Measurements from ENCODE around the gene GARNL3. TPM values are rescaled to one million over a fixed set of nuclear protein-coding genes. Genes with fewer than 3 reads are reported as not detected.
A peak's percentile ranks its signal among the peaks of the same experiment; 100 is the strongest.

The GARNL3 gene
- total and polyA plus RNA-seq, 7 donors = 1.2 to 4.8 (median 2.2) TPM

DNA sequence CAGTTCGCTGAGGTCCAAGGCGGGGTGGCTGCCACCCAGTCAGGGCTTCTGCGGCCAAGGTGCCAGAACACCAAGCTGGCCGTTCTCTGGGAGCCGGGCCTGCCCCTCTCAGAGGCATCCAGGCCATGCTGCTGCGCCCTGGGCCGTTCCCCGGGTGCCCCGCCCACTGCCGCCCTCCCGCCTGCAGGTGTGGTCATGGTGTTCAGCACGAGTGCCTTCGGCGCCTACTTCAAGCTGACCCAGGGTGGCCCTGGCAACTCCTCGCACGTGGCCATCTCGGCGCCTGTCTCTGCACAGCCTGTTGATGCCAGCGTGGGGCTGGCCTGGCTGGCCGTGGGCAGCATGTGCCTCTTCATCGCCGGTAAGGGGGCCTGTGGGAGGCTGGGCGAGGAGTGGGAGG, 140.1 kb downstream of the GARNL3 start:
- intact Hi-C loops (cut with DNase I) = no loop called here
- Histone ChIP-seq H3K27me3 (ENCODE audit: insufficient read depth in 3 of 3, low read length in 2 of 3) (no peaks in the 10 kb centered on the region), H3K36me3 (ENCODE audit: insufficient read depth in 1 of 2, low read depth in 1 of 2) (peaks cover 0 to 76% of the 10 kb centered on the region in 2 donors), H3K9me3 (no peaks in the 10 kb centered on the region), H3K27ac (no peak overlapping the region), H3K4me3 (no peak overlapping the region), H3K4me1 (no peaks in the 10 kb centered on the region)
- ATAC-seq (peak in 1 of 4 donors; percentile 25), DNase-seq (no peak)
- no peak for TF ChIP-seq CTCF (IDR thresholded peaks at IDR 0.05)
- WGBS, 3 donors = 84 to 92% (median 91%) methylated on average over 23 of the region's 23 CpGs

DNA sequence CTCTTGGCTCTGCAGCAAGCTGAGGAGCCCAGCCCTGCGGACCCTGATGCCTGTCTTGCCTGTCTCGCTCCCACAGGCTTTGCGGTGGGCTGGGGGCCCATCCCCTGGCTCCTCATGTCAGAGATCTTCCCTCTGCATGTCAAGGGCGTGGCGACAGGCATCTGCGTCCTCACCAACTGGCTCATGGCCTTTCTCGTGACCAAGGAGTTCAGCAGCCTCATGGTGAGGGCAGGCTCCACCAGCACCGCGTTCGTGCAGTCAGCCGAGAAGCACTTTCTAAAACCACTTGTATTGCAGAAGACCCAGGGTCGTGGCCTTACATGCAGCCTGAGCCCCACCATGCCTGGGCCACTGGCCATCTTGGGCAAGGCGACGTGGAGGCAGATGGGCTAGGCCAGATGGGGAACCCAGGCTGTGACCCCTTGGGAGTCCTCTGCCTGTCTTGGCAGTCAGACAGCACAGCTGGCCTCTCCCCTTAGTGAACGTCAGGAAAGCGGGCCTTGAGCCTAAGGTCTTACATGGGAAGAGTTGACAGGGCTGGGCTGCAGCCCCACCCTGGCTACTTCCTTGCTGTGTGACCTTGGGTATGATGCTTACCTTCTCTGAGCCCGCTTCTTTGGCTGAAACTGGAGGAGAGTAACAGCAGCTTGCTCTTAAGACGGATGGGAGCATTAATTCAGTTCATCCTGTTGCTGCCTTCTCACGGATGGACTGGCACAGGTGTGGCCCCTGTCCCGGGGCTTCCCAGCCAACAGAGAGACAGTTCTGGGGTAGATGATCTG, 141.0 kb downstream of the GARNL3 start:
- Histone ChIP-seq H3K4me1 (no peaks in the 10 kb centered on the region), H3K4me3 (no peak overlapping the region), H3K9me3 (no peaks in the 10 kb centered on the region), H3K36me3 (ENCODE audit: insufficient read depth in 1 of 2, low read depth in 1 of 2) (peaks cover 0 to 68% of the 10 kb centered on the region in 2 donors), H3K27me3 (ENCODE audit: insufficient read depth in 3 of 3, low read length in 2 of 3) (no peaks in the 10 kb centered on the region), H3K27ac (no peak overlapping the region)
- DNase-seq = peak in 1 of 2 donors; percentile 81
- peak in 2 of 4 donors; percentile 34 to 45 for ATAC-seq
- 66 to 73% (median 69%) methylated on average over 20 of the region's 20 CpGs for WGBS, 3 donors
- no peak for TF ChIP-seq CTCF (IDR thresholded peaks at IDR 0.05)
- intact Hi-C loops (cut with DNase I) = no loop called here

- H3K4me3 ChIP-seq = no peak overlapping the region
- 78 to 82% (median 82%) methylated on average over 12 to 13 of the region's 13 CpGs for WGBS, 3 donors
- intact Hi-C loops (cut with DNase I) = no loop called here
- no peaks in the 10 kb centered on the region for H3K4me1 ChIP-seq
- peaks cover 0 to 54% of the 10 kb centered on the region in 2 donors for H3K36me3 ChIP-seq (ENCODE audit: insufficient read depth in 1 of 2, low read depth in 1 of 2)
- H3K27ac ChIP-seq = no peak overlapping the region
- no peak for ATAC-seq
- no peak for DNase-seq
- H3K9me3 ChIP-seq = no peaks in the 10 kb centered on the region
- TF ChIP-seq CTCF (IDR thresholded peaks at IDR 0.05) = no peak
- no peaks in the 10 kb centered on the region for H3K27me3 ChIP-seq (ENCODE audit: insufficient read depth in 3 of 3, low read length in 2 of 3)
Observed at GRCh38 chr9:127406799-127407491, 142.4 kb downstream of the GARNL3 start.

DNA sequence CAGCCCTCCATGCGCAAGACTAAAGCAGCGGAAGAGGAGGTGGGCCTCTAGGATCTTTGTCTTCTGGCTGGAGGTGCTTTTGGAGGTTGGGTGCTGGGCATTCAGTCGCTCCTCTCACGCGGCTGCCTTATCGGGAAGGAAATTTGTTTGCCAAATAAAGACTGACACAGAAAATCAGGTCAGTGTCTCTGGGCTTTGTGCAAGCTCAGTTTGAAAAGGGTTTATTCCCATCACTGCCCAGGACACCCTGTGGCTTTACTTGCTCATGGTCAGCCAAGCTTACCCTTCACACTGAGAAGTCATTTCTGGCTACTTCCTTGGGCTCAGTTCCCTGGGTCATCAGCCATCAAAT, 142.9 kb downstream of the GARNL3 start:
- intact Hi-C loops (cut with DNase I) = no loop called here
- H3K27ac ChIP-seq = no peak overlapping the region
- no peaks in the 10 kb centered on the region for H3K9me3 ChIP-seq
- DNase-seq = no peak
- H3K27me3 ChIP-seq (ENCODE audit: insufficient read depth in 3 of 3, low read length in 2 of 3) = no peaks in the 10 kb centered on the region
- 74 to 79% (median 77%) methylated on average over 6 of the region's 6 CpGs for WGBS, 3 donors
- TF ChIP-seq CTCF (IDR thresholded peaks at IDR 0.05) = no peak
- H3K36me3 ChIP-seq (ENCODE audit: insufficient read depth in 1 of 2, low read depth in 1 of 2) = peaks cover 0 to 49% of the 10 kb centered on the region in 2 donors
- H3K4me1 ChIP-seq = no peaks in the 10 kb centered on the region
- H3K4me3 ChIP-seq = no peak overlapping the region
- no peak for ATAC-seq

Measured in psoas muscle (tissue), 8 donors.